ENCODE measurements around the gene HS6ST2. TPM values are rescaled to one million over a fixed set of nuclear protein-coding genes. Genes with fewer than 3 reads are reported as not detected.
A peak's percentile ranks its signal among the peaks of the same experiment; 100 is the strongest.

HS6ST2 gene
- total RNA-seq, 1 experiment from 2014 or later: 8.1 TPM

DNA sequence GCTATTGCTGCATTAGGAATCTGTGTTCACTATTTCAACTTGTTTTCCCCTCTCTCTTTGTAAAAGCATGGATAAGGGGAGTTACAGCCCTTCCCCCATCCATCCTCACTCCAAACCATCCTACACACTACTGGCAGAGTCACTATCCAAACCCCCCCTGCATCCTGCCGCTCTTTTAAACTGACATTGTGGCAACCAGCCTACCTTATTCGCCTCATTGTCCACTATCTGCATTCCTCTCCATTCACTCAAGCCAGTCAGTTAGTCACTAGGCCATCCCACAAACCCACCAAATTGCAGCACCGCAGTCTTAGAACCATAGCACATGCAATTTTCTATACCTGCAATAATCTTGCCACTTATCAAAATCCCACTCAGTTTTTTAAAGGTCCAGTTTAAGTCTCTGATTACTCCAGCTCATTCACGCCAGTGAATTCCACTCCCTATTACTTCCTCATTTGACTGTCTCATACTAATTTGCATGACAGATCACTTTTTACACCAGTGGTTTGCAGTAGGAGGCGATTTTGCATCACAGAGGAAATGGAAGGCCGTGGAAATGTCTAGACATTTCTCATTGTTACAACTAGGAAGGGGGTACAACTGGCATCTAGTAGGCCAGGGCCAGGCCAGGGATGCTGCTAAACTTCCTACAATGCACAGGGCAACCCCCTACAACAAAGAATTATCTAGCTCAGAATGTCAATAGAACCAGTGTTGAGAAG lies 181.8 kb downstream of the HS6ST2 start:
- H3K4me3 Mint-ChIP-seq: no peak overlapping the region
- H3K4me1 Mint-ChIP-seq: peaks cover 19% of the 10 kb centered on the region
- H3K36me3 Mint-ChIP-seq: no peaks in the 10 kb centered on the region
- POLR2A ChIA-PET: no interaction called here
- no peaks in the 10 kb centered on the region for H3K9me3 Mint-ChIP-seq
- CTCF ChIA-PET: interaction anchor here (0.6 kb wide), 1 partner anchor 36 kb away, joined by 3 read pairs; no protein-coding TSS in a partner anchor
- no peak overlapping the region; the same call in 1 of the 2 replicates for H3K27ac Mint-ChIP-seq
- ATAC-seq (peak; percentile 56), DNase-seq (ENCODE audit: low spot score) (no peak)
- no peaks in the 10 kb centered on the region for H3K27me3 Mint-ChIP-seq (ENCODE audit: low read depth)
- TF ChIP-seq RORB (CRISPR knock-in tag; IDR thresholded peaks at IDR 0.05) (no peak), FOXK1 (CRISPR knock-in tag; IDR thresholded peaks at IDR 0.05) (no peak)
- TF ChIP-seq, protein P1, sequence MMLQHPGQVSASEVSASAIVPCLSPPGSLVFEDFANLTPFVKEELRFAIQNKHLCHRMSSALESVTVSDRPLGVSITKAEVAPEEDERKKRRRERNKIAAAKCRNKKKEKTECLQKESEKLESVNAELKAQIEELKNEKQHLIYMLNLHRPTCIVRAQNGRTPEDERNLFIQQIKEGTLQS (CRISPR knock-in tag; conservative IDR thresholded peaks at IDR 0.05): no peak
- TF ChIP-seq, protein P2, sequence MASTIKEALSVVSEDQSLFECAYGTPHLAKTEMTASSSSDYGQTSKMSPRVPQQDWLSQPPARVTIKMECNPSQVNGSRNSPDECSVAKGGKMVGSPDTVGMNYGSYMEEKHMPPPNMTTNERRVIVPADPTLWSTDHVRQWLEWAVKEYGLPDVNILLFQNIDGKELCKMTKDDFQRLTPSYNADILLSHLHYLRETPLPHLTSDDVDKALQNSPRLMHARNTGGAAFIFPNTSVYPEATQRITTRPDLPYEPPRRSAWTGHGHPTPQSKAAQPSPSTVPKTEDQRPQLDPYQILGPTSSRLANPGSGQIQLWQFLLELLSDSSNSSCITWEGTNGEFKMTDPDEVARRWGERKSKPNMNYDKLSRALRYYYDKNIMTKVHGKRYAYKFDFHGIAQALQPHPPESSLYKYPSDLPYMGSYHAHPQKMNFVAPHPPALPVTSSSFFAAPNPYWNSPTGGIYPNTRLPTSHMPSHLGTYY (CRISPR knock-in tag; IDR thresholded peaks at IDR 0.05): no peak
- TF ChIP-seq, protein P3, sequence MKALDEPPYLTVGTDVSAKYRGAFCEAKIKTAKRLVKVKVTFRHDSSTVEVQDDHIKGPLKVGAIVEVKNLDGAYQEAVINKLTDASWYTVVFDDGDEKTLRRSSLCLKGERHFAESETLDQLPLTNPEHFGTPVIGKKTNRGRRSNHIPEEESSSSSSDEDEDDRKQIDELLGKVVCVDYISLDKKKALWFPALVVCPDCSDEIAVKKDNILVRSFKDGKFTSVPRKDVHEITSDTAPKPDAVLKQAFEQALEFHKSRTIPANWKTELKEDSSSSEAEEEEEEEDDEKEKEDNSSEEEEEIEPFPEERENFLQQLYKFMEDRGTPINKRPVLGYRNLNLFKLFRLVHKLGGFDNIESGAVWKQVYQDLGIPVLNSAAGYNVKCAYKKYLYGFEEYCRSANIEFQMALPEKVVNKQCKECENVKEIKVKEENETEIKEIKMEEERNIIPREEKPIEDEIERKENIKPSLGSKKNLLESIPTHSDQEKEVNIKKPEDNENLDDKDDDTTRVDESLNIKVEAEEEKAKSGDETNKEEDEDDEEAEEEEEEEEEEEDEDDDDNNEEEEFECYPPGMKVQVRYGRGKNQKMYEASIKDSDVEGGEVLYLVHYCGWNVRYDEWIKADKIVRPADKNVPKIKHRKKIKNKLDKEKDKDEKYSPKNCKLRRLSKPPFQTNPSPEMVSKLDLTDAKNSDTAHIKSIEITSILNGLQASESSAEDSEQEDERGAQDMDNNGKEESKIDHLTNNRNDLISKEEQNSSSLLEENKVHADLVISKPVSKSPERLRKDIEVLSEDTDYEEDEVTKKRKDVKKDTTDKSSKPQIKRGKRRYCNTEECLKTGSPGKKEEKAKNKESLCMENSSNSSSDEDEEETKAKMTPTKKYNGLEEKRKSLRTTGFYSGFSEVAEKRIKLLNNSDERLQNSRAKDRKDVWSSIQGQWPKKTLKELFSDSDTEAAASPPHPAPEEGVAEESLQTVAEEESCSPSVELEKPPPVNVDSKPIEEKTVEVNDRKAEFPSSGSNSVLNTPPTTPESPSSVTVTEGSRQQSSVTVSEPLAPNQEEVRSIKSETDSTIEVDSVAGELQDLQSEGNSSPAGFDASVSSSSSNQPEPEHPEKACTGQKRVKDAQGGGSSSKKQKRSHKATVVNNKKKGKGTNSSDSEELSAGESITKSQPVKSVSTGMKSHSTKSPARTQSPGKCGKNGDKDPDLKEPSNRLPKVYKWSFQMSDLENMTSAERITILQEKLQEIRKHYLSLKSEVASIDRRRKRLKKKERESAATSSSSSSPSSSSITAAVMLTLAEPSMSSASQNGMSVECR (CRISPR knock-in tag; IDR thresholded peaks at IDR 0.05; ENCODE audit: borderline replicate concordance): no peak
- TF ChIP-seq, protein P4, sequence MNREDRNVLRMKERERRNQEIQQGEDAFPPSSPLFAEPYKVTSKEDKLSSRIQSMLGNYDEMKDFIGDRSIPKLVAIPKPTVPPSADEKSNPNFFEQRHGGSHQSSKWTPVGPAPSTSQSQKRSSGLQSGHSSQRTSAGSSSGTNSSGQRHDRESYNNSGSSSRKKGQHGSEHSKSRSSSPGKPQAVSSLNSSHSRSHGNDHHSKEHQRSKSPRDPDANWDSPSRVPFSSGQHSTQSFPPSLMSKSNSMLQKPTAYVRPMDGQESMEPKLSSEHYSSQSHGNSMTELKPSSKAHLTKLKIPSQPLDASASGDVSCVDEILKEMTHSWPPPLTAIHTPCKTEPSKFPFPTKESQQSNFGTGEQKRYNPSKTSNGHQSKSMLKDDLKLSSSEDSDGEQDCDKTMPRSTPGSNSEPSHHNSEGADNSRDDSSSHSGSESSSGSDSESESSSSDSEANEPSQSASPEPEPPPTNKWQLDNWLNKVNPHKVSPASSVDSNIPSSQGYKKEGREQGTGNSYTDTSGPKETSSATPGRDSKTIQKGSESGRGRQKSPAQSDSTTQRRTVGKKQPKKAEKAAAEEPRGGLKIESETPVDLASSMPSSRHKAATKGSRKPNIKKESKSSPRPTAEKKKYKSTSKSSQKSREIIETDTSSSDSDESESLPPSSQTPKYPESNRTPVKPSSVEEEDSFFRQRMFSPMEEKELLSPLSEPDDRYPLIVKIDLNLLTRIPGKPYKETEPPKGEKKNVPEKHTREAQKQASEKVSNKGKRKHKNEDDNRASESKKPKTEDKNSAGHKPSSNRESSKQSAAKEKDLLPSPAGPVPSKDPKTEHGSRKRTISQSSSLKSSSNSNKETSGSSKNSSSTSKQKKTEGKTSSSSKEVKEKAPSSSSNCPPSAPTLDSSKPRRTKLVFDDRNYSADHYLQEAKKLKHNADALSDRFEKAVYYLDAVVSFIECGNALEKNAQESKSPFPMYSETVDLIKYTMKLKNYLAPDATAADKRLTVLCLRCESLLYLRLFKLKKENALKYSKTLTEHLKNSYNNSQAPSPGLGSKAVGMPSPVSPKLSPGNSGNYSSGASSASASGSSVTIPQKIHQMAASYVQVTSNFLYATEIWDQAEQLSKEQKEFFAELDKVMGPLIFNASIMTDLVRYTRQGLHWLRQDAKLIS (CRISPR knock-in tag; IDR thresholded peaks at IDR 0.05; ENCODE audit: borderline replicate concordance): no peak

DNA sequence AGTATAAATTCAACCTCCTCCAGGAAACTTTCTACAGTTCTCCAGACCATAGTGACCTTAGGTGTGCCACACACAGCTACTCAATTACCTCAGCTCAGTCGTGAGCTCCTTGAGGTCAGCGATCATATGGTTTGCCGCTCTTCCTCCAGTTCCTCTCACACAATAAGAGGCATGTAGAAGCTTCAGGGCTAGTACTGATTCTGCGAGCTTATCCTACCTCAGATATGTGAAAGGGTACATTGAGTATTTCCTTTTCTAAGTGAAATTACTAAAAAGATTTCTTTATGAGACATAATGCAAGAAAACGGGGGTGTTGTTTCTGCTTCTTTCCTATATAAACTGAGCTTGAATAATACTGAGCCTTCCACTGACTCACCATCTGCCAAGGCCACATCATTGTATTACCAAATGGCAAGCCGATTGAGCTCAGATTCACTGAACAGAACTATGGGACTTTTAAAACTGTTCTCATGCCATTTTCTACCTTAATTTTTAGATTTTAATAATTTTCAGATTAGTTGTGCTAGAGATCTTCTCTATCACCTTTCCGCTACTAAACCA lies 183.1 kb downstream of the HS6ST2 start:
- no peak overlapping the region for H3K4me3 Mint-ChIP-seq
- TF ChIP-seq FOXP1 (CRISPR knock-in tag; IDR thresholded peaks at IDR 0.05; ENCODE audit: borderline replicate concordance) (no peak), ZNF396 (CRISPR knock-in tag; IDR thresholded peaks at IDR 0.05; ENCODE audit: borderline replicate concordance) (no peak), FOXK1 (CRISPR knock-in tag; IDR thresholded peaks at IDR 0.05) (no peak)
- TF ChIP-seq, protein P5, sequence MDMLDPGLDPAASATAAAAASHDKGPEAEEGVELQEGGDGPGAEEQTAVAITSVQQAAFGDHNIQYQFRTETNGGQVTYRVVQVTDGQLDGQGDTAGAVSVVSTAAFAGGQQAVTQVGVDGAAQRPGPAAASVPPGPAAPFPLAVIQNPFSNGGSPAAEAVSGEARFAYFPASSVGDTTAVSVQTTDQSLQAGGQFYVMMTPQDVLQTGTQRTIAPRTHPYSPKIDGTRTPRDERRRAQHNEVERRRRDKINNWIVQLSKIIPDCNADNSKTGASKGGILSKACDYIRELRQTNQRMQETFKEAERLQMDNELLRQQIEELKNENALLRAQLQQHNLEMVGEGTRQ (CRISPR knock-in tag; IDR thresholded peaks at IDR 0.05): no peak
- TF ChIP-seq, protein P6, sequence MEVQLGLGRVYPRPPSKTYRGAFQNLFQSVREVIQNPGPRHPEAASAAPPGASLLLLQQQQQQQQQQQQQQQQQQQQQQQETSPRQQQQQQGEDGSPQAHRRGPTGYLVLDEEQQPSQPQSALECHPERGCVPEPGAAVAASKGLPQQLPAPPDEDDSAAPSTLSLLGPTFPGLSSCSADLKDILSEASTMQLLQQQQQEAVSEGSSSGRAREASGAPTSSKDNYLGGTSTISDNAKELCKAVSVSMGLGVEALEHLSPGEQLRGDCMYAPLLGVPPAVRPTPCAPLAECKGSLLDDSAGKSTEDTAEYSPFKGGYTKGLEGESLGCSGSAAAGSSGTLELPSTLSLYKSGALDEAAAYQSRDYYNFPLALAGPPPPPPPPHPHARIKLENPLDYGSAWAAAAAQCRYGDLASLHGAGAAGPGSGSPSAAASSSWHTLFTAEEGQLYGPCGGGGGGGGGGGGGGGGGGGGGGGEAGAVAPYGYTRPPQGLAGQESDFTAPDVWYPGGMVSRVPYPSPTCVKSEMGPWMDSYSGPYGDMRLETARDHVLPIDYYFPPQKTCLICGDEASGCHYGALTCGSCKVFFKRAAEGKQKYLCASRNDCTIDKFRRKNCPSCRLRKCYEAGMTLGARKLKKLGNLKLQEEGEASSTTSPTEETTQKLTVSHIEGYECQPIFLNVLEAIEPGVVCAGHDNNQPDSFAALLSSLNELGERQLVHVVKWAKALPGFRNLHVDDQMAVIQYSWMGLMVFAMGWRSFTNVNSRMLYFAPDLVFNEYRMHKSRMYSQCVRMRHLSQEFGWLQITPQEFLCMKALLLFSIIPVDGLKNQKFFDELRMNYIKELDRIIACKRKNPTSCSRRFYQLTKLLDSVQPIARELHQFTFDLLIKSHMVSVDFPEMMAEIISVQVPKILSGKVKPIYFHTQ (CRISPR knock-in tag; IDR thresholded peaks at IDR 0.05): no peak
- H3K36me3 Mint-ChIP-seq: no peaks in the 10 kb centered on the region
- ATAC-seq (no peak), DNase-seq (ENCODE audit: low spot score) (no peak)
- POLR2A ChIA-PET: no interaction called here
- CTCF ChIA-PET: no interaction called here
- no peaks in the 10 kb centered on the region for H3K9me3 Mint-ChIP-seq
- peaks cover 19% of the 10 kb centered on the region for H3K4me1 Mint-ChIP-seq
- H3K27ac Mint-ChIP-seq: peak overlapping the region; percentile 43; the same call in 1 of the 2 replicates
- H3K27me3 Mint-ChIP-seq (ENCODE audit: low read depth): no peaks in the 10 kb centered on the region

Data from WTC11 (cell line).